ENCODE results near the gene CROCC2.

DNA sequence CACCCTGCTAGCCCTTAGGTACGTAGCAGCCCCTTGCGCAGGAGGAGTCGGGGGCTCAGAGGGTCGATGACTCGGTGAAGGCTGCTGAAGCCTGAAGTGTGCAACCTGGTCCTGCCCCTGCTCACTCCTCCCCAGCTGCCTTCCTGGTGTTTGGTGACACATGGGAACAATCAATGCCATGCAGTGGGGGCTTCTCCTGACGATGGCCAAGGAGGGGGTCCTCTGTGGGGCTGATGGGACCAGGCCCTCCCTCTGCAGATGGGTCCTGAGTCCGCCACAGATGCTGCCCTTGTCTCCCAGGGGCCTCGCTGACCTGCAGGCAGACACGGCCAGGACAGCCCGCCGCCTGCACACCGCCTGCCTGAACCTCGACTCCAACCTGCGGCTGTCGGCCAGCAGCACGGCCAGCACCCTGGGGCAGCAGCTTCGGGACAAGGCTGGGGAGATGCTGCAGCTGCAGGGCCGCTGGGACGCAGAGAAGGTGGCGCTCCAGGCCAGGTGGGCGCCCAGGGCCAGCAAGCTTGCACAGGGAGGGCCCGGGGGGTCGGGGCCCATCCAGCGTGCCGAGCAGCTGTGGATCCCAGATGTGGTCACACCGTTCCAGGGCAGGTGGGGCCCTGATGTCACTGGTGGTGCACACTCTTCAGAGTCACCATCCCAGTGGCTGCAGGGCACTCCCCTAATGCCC lies 24.6 kb downstream of the CROCC2 start:
- TF ChIP-seq POLR2A (IDR thresholded peaks at IDR 0.05; ENCODE audit: low read depth, low read length) (no peak), POLR2AphosphoS5 (IDR thresholded peaks at IDR 0.05; ENCODE audit: low read depth, low read length) (no peak), TAF1 (IDR thresholded peaks at IDR 0.05; ENCODE audit: borderline replicate concordance, low read depth, low read length) (no peak)

Measured in GM12892 (cell line).